Skeletal muscle satellite cell (primary cell): ENCODE measurements around the gene HPS1.

Experiments used
- H3K27me3 ChIP-seq: 2 replicates; pipeline ENCODE4 v1.7.0; 2013; ENCODE audit warnings: low read length; ENCODE audit not compliant: control insufficient read depth, insufficient read depth
- H3K36me3 ChIP-seq: 2 replicates; pipeline ENCODE4 v1.7.0; 2013; ENCODE audit warnings: mild to moderate bottlenecking, control low read depth, low read length; ENCODE audit not compliant: insufficient read depth
- H3K4me1 ChIP-seq: 2 replicates; pipeline ENCODE4 v1.7.0; 2013; ENCODE audit warnings: low read length; ENCODE audit not compliant: control insufficient read depth, insufficient read depth
- H3K4me2 ChIP-seq: 2 replicates; pipeline ENCODE4 v1.7.0; 2013; ENCODE audit warnings: mild to moderate bottlenecking, low read length
- H3K4me3 ChIP-seq: 2 replicates; pipeline ENCODE4 v1.7.0; 2013; ENCODE audit warnings: low read length
- H3K9ac ChIP-seq: 2 replicates; pipeline ENCODE4 v1.7.0; 2013; ENCODE audit warnings: mild to moderate bottlenecking, low read depth, low read length, moderate library complexity
- H3K9me3 ChIP-seq: replicated peaks from 2 replicates; pipeline ENCODE4 v1.7.0; 2013; ENCODE audit warnings: mild to moderate bottlenecking, control low read depth, low read length

Gene HPS1

DNA sequence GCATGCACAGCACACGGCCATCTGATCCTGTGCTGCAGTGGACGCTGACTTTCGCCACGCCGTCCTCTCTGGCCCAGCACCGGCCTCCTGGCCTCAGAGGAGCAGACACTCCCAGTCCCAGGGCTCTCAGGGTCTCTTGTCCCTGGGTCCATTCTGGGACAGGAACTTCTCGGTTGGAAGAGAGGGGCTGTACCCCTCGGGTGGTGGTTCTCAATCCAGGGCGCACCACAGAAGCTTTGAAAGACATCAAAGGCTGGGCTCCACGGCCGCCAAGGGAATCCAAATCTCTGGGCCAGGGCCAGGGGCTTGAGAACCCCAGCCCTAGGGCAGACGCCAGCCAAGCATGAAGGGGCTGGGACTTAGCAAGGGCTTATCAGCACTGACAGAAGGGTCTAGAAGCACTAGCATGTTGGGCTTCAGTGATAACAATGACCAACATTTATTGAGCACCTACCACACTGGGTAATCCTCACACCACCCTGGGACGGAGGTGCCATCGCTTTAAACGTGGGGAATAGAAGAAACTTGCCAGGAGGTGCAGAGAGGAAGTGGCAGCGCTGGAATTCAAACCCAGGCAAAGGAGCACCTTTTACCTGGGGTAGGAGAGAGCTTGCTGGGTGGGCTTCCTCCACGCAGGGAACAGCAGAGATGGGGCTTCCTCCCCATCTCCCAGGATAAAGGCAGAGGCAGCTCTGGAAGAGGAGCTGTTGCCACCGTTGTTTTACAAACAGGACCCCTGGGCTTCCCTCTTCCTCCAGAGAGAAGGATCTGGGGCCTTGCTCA, 29.9 kb downstream of the HPS1 start:
- Histone ChIP-seq H3K4me2 (no peak overlapping the region), H3K27me3 (no peaks in the 10 kb centered on the region), H3K9me3 (no peaks in the 10 kb centered on the region), H3K9ac (no peak overlapping the region), H3K36me3 (peaks cover 26% of the 10 kb centered on the region), H3K4me3 (no peak overlapping the region), H3K4me1 (peaks cover 19% of the 10 kb centered on the region)

- Histone ChIP-seq H3K4me2 (peak overlapping the region; percentile 93), H3K9ac (no peak overlapping the region), H3K4me1 (peaks cover 22% of the 10 kb centered on the region), H3K36me3 (peaks cover 26% of the 10 kb centered on the region), H3K4me3 (no peak overlapping the region), H3K9me3 (no peaks in the 10 kb centered on the region), H3K27me3 (no peaks in the 10 kb centered on the region)
Measured at GRCh38 chr10:98415731-98416119, 31.0 kb downstream of the HPS1 start.

DNA sequence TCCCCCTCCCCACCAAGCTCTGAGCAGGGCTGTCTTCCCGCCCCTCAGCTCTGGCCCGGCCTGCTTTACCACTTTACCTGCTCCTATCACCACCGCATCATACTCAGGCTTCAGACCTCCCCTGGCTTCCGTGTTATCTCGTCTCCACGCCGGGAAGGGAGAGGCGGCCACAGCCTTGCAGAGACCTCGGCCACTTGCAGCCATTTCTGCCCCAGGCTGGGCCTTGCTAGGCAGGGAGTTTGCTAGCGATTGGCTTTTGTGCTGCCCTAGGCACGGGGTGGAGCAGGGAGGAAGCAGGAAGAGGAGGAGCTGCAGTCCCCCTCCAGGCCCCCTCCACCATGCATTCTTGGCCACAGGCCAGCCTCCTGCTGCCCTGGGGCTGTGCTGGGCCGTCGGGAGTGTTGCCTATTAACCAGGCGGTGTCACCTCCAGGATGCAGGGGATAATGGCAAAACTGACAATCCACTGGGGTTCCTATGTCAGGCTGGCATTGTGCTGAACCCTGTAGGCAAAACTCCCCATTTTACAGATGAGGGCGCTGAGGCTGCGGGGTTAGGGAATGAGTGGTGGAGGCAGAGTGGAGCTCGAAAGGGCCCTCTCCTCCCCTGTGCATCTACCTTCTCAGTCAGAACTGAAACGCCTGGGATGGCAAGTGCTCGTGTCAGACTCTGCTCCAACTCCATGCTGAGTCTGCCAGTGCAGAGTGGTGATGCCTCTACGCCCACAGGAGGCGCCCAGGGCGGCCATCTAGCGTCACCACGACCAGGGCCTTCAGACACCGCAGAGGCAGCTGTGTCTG, 31.6 kb downstream of the HPS1 start, which contains the start of gene PYROXD2:
Gene PYROXD2, minus strand, starts transcription at position 251 of the 799 bp plus-strand sequence. Its CDS starts 47 bp downstream, at position 204.
- Histone ChIP-seq H3K36me3 (peaks cover 26% of the 10 kb centered on the region), H3K27me3 (no peaks in the 10 kb centered on the region), H3K4me1 (peaks cover 22% of the 10 kb centered on the region), H3K9ac (peak within 1 kb of the TSS; percentile 81), H3K9me3 (no peaks in the 10 kb centered on the region), H3K4me3 (peak within 1 kb of the TSS; percentile 86), H3K4me2 (peak within 1 kb of the TSS; percentile 93)

DNA sequence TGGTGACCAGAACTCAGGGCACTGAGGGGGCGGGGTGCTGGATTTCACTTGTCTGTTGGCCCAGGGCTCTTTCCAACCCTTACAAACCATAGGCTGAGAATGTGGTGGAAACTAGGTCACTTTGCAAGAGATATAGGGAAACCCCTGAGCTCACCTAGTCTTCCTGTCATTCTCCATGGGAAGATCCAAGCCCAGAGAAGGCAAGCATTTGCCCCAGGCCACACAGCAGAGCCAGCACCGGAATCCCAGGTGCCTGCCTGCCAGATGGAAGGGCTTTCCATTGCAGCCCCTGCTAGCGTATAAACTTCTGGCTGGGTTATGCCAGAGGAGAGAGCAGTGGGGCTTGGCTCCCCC, 32.2 kb downstream of the HPS1 start:
- H3K4me2 ChIP-seq = peak overlapping the region; percentile 93
- H3K36me3 ChIP-seq = peaks cover 20% of the 10 kb centered on the region
- no peaks in the 10 kb centered on the region for H3K27me3 ChIP-seq
- H3K9me3 ChIP-seq = no peaks in the 10 kb centered on the region
- peak overlapping the region; percentile 86 for H3K4me3 ChIP-seq
- H3K4me1 ChIP-seq = peaks cover 22% of the 10 kb centered on the region
- H3K9ac ChIP-seq = peak overlapping the region; percentile 81

- Histone ChIP-seq H3K36me3 (no peaks in the 10 kb centered on the region), H3K9ac (no peak overlapping the region), H3K27me3 (no peaks in the 10 kb centered on the region), H3K4me2 (no peak overlapping the region), H3K4me3 (no peak overlapping the region), H3K9me3 (no peaks in the 10 kb centered on the region), H3K4me1 (peaks cover 22% of the 10 kb centered on the region)
Measured at GRCh38 chr10:98411768-98412167, 35.0 kb downstream of the HPS1 start.

DNA sequence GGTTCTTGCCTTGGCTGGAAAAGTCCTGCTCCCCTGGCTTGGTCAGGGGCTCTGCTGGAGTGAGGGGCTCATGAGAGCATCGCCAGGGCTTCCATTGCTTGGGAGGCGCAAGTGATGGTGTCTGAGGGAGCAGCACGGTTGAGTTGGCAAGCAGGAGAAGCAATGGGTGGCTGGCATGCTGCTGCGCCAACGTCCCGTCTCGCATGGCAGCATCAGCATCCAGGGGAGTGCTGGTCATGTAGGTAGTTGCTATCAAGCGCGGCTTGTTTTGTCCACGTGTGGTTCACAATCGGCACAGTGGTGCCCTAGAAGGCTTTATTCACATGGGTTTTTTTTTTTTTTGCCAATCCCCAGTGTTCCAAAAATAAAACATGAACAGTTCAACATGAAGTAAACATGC, 35.6 kb downstream of the HPS1 start:
- Histone ChIP-seq H3K27me3 (no peaks in the 10 kb centered on the region), H3K9me3 (no peaks in the 10 kb centered on the region), H3K4me2 (no peak overlapping the region), H3K4me1 (peaks cover 22% of the 10 kb centered on the region), H3K9ac (no peak overlapping the region), H3K4me3 (no peak overlapping the region), H3K36me3 (no peaks in the 10 kb centered on the region)

DNA sequence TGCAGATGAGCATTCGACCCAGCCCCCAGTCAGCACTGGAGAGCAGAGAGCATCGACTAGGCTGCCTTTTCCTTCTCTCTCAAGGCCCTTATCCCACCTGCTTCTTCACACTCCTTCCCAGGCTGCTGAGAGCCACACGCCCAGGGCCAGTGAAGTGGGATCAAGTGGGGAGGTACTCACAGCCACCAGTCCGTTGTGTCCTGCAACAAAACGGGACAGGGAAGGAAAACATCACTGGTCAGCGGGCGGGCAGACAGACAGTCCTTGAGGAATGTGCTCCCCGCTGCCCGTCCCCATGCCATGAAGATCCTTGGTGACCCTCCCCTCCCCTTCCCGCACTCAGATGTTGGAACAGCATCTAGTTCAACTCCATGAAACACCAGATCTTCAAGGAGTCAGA, 36.0 kb downstream of the HPS1 start:
- Histone ChIP-seq H3K9ac (no peak overlapping the region), H3K9me3 (no peaks in the 10 kb centered on the region), H3K4me1 (peaks cover 22% of the 10 kb centered on the region), H3K27me3 (no peaks in the 10 kb centered on the region), H3K4me3 (no peak overlapping the region), H3K36me3 (no peaks in the 10 kb centered on the region), H3K4me2 (no peak overlapping the region)

DNA sequence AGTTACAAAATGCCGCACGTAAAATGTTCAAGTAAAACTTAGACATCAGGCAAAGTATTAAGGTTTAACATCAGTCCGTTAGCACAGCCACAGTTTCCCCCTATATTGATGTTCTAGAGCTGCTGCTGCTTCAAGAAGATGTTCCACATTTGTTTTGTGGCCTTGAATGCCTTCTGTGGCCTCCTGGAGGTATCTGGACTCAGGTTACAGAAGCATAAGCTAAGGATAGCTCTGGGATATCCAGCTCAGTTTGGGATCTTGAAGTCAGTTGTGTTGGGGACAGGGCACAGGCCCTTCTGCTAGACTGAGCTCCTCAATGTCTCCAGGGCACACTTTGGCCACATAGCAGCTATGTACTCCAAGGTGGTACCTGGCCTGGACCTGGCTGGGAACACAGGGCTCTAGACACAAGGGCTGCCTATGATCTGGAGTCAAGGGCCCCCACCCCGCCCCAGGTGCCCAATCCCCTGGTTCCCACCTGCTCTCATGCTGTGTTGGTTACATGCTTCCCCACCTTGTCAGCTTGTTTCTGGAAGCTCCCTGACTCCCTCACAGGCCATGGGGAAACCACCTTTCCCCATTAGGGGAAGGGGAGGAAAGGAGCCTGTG, 36.5 kb downstream of the HPS1 start:
- peaks cover 21% of the 10 kb centered on the region for H3K4me1 ChIP-seq
- H3K27me3 ChIP-seq = no peaks in the 10 kb centered on the region
- H3K36me3 ChIP-seq = no peaks in the 10 kb centered on the region
- H3K9me3 ChIP-seq = no peaks in the 10 kb centered on the region
- no peak overlapping the region for H3K4me3 ChIP-seq
- H3K4me2 ChIP-seq = no peak overlapping the region
- H3K9ac ChIP-seq = no peak overlapping the region

- Histone ChIP-seq H3K4me3 (no peak overlapping the region), H3K9ac (no peak overlapping the region), H3K4me1 (peaks cover 23% of the 10 kb centered on the region), H3K4me2 (no peak overlapping the region), H3K9me3 (no peaks in the 10 kb centered on the region), H3K27me3 (no peaks in the 10 kb centered on the region), H3K36me3 (no peaks in the 10 kb centered on the region)
Measured at GRCh38 chr10:98408799-98409198, 37.9 kb downstream of the HPS1 start.

DNA sequence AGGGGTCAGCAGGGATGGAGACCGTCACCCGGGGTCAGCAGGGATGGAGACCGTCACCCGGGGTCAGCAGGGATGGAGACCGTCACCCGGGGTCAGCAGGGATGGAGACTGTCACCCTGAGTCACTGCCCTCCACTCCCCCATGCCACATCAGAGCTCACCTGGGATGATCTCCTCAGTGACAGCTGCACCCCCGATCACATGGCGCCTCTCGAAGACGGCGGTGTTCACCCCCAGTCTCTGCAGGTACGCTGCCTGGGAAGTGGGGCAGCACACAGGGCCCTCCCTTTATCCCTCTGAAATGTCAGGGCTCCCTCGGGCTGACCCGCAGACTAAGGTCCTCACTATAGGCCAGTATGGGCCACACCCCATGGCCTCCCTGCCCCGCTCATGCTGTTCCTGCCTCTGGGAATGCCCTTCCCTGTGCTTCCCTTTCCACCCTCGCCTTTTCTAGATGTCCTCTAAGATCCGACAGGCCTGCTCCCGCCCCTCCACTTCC, 38.9 kb downstream of the HPS1 start:
- no peak overlapping the region for H3K9ac ChIP-seq

GRCh38 chr10:98407017-98407743, 39.6 kb downstream of the HPS1 start:
- peaks cover 31% of the 10 kb centered on the region for H3K4me1 ChIP-seq
- no peaks in the 10 kb centered on the region for H3K9me3 ChIP-seq
- H3K9ac ChIP-seq = no peak overlapping the region
- no peaks in the 10 kb centered on the region for H3K27me3 ChIP-seq
- H3K4me3 ChIP-seq = no peak overlapping the region
- H3K36me3 ChIP-seq = no peaks in the 10 kb centered on the region
- no peak overlapping the region for H3K4me2 ChIP-seq

More for the DNA sequence above, 38.9 kb downstream of the HPS1 start:
- H3K9me3 ChIP-seq = no peaks in the 10 kb centered on the region
- no peak overlapping the region for H3K4me2 ChIP-seq
- H3K27me3 ChIP-seq = no peaks in the 10 kb centered on the region
- H3K4me3 ChIP-seq = no peak overlapping the region
- no peaks in the 10 kb centered on the region for H3K36me3 ChIP-seq
- H3K4me1 ChIP-seq = peaks cover 31% of the 10 kb centered on the region
